GM12801 (cell line): ENCODE measurements around the gene RBM38.

Experiments used
- CTCF ChIP-seq: IDR thresholded peaks from one replicate; pipeline ENCODE4 v1.5.1; 2011; ENCODE audit warnings: control low read depth; ENCODE audit not compliant: insufficient read length; ENCODE audit errors: extremely low read depth

The RBM38 gene

GRCh38 chr20:57426831-57427230 is 35.6 kb downstream of the RBM38 start:
- no peak for TF ChIP-seq CTCF

- no peak for TF ChIP-seq CTCF
Observed at GRCh38 chr20:57428324-57429158, 37.3 kb downstream of the RBM38 start.

GRCh38 chr20:57429159-57429496 is 37.9 kb downstream of the RBM38 start:
- TF ChIP-seq CTCF, result no peak

- no peak for TF ChIP-seq CTCF
Observed at GRCh38 chr20:57429580-57430200, 38.5 kb downstream of the RBM38 start.

- TF ChIP-seq CTCF, result no peak
Observed at GRCh38 chr20:57431539-57431835, 40.3 kb downstream of the RBM38 start.

- TF ChIP-seq CTCF, result no peak
Observed at GRCh38 chr20:57432480-57432861, 41.3 kb downstream of the RBM38 start.

GRCh38 chr20:57432862-57433491 is 41.8 kb downstream of the RBM38 start:
- TF ChIP-seq CTCF, result no peak
